Stomach (tissue), 9 donors: ENCODE results near the gene RPN1. TPM values are rescaled to one million over a fixed set of nuclear protein-coding genes. Genes with fewer than 3 reads are reported as not detected.

Experiments
- DNase-seq, 2 donors: peaks; one replicate each; pipeline versions ENCODE4 v3.0.0 to v3.0.0-alpha.2; 2013 to 2019
- H3K27ac ChIP-seq, 5 donors: fragments of 200-600 bp in 4 of 5; sonication (generic) in 4 of 5; one replicate each; pipeline ENCODE4 v1.5.1; 2013 to 2019; ENCODE audit warnings: mild to moderate bottlenecking in 1 of 5, moderate library complexity in 1 of 5
- H3K27me3 ChIP-seq, 3 donors: fragments of 200-600 bp; sonication (generic); one replicate each; pipeline ENCODE4 v1.5.1; 2017 to 2019; ENCODE audit warnings: mixed run types in 1 of 3
- H3K36me3 ChIP-seq, 4 donors: fragments of 200-600 bp; sonication (generic); 1 replicate in 3 of 4; 2 replicates in 1 of 4; pipeline ENCODE4 v1.5.1; 2016 to 2019
- H3K4me1 ChIP-seq, 4 donors: fragments of 200-600 bp; sonication (generic); one replicate each; pipeline ENCODE4 v1.5.1; 2016 to 2019
- H3K4me3 ChIP-seq, 4 donors: fragments of 200-600 bp; sonication (generic) in 3 of 4; one replicate each; pipeline ENCODE4 v1.5.1; 2016 to 2019; ENCODE audit warnings: mild to moderate bottlenecking in 1 of 4
- H3K9me3 ChIP-seq, 4 donors: fragments of 200-600 bp; sonication (generic); one replicate each; pipeline ENCODE4 v1.5.1; 2016 to 2019
- CTCF ChIP-seq, 7 experiments: fragments of 450-650 bp in 4 of 7; fragments of 200-600 bp in 3 of 7; sonication (generic) in 3 of 7; IDR thresholded peaks; one replicate each; pipeline ENCODE4 v1.5.1; 2016 to 2019; ENCODE audit warnings: antibody characterized with exemption in 7 of 7, control low read depth in 2 of 7, mild to moderate bottlenecking in 1 of 7
- EP300 ChIP-seq: sonication (generic); formaldehyde crosslinking; IDR thresholded peaks from one replicate; pipeline ENCODE4 v1.6.1; 2017; ENCODE audit warnings: antibody characterized with exemption
- POLR2A ChIP-seq, 4 donors: fragments of 450-650 bp; IDR thresholded peaks; one replicate each; pipeline ENCODE4 v1.6.1; 2016; ENCODE audit warnings: antibody characterized with exemption in 4 of 4, control low read depth in 2 of 4, mild to moderate bottlenecking in 1 of 4, moderate library complexity in 1 of 4
- POLR2AphosphoS5 ChIP-seq, 3 donors: sonication (generic); formaldehyde crosslinking; IDR thresholded peaks; one replicate each; pipeline ENCODE4 v1.6.1; 2016; ENCODE audit warnings: antibody characterized with exemption in 3 of 3
- WGBS, 5 donors: extraction: QIAGEN DNeasy Blood & Tissue Kit in 3 of 5; methylation state at CpG; one replicate each; pipeline versions ENCODE4 v1.1.5 to v1.1.7; 2013 to 2018; 5-methylcytosine and 5-hydroxymethylcytosine counted together
- intact Hi-C: fragments of 100-400 bp; cut with DNase I; formaldehyde crosslinking; loops from one replicate; pipeline ENCODE4 v1.15.1; 2023; ENCODE audit warnings: low total_unique reads
- polyA plus RNA-seq, 3 donors: library from polyadenylated mRNA; stranded (reverse); fragments of 200-250 nt; gene quantifications; one replicate each; pipeline ENCODE4 v1.2.3, GENCODE V29; 2013
- total RNA-seq, 5 donors: library from RNA; depleted of rRNA; stranded (reverse); fragments of >200 nt; gene quantifications; one replicate each; pipeline versions ENCODE4 v1.1.0 to v1.2.3, GENCODE V29; 2014 to 2016
- donor health status: healthy with polysubstance abuse.
- donor health status: Bipolar disorder and iron deficiency.
- donor health status: healthy.

Gene RPN1
- total and polyA plus RNA-seq, 8 donors: 39.9 to 328 (median 107) TPM

GRCh38 chr3:128585974-128586373 lies 64.6 kb downstream of the RPN1 start:
- WGBS, 5 donors: 43 to 71% (median 50%) methylated on average over 10 to 11 of the region's 11 CpGs
- no peaks in the 10 kb centered on the region for H3K36me3 ChIP-seq
- H3K4me3 ChIP-seq: no peak overlapping the region
- intact Hi-C loops: loop anchor here (10.0 kb wide), 1 partner anchor 151 kb away; no protein-coding TSS in a partner anchor
- no peak overlapping the region for H3K27ac ChIP-seq
- peaks cover 0 to 32% (median 8%) of the 10 kb centered on the region in 3 donors for H3K27me3 ChIP-seq
- no peaks in the 10 kb centered on the region for H3K9me3 ChIP-seq
- DNase-seq: peak in 1 of 2 donors; percentile 40
- TF ChIP-seq EP300 (no peak), POLR2A (IDR thresholded peaks at IDR 0.05) (no peak), CTCF (IDR thresholded peaks at IDR 0.05) (no peak), POLR2AphosphoS5 (IDR thresholded peaks at IDR 0.05) (no peak)
- H3K4me1 ChIP-seq: peaks cover 0 to 8% (median 0%) of the 10 kb centered on the region in 4 donors

GRCh38 chr3:128585189-128585588 lies 65.4 kb downstream of the RPN1 start:
- Histone ChIP-seq H3K9me3 (peaks cover 0 to under 1% (median 0%) of the 10 kb centered on the region in 4 donors), H3K36me3 (no peaks in the 10 kb centered on the region), H3K27me3 (peaks cover 0 to 27% (median 8%) of the 10 kb centered on the region in 3 donors), H3K27ac (no peak overlapping the region), H3K4me3 (no peak overlapping the region), H3K4me1 (peaks cover 0 to 6% (median 0%) of the 10 kb centered on the region in 4 donors)
- intact Hi-C loops: loop anchor here (10.0 kb wide), 1 partner anchor 150 kb away; no protein-coding TSS in a partner anchor
- DNase-seq: no peak
- TF ChIP-seq POLR2AphosphoS5 (IDR thresholded peaks at IDR 0.05): no peak
- no peak for TF ChIP-seq EP300
- no peak for TF ChIP-seq POLR2A (IDR thresholded peaks at IDR 0.05)
- TF ChIP-seq CTCF (IDR thresholded peaks at IDR 0.05): no peak
- WGBS, 5 donors: 61 to 68% (median 67%) methylated on average over 7 of the region's 7 CpGs

- 14 to 22% (median 18%) methylated on average over 9 to 13 of the region's 13 CpGs for WGBS, 5 donors
- intact Hi-C loops: loop anchor here (10.0 kb wide), 1 partner anchor 150 kb away; no protein-coding TSS in a partner anchor
Observed at GRCh38 chr3:128584412-128585020, 66.1 kb downstream of the RPN1 start.

GRCh38 chr3:128581566-128581965 lies 69.1 kb downstream of the RPN1 start:
- Histone ChIP-seq H3K9me3 (peaks cover 0 to 5% (median 5%) of the 10 kb centered on the region in 4 donors), H3K4me1 (peaks cover 0 to 6% (median 0%) of the 10 kb centered on the region in 4 donors), H3K27ac (no peak overlapping the region), H3K36me3 (no peaks in the 10 kb centered on the region), H3K4me3 (no peak overlapping the region), H3K27me3 (peaks cover 0 to 48% (median 8%) of the 10 kb centered on the region in 3 donors)
- TF ChIP-seq POLR2AphosphoS5 (IDR thresholded peaks at IDR 0.05) (no peak), POLR2A (IDR thresholded peaks at IDR 0.05) (no peak), EP300 (no peak), CTCF (IDR thresholded peaks at IDR 0.05) (no peak)
- intact Hi-C loops: loop anchor here (10.0 kb wide), 1 partner anchor 147 kb away; no protein-coding TSS in a partner anchor
- DNase-seq: no peak

More at GRCh38 chr3:128584412-128585020, 66.1 kb downstream of the RPN1 start:
- H3K27ac ChIP-seq: no peak overlapping the region
- TF ChIP-seq EP300 (no peak), POLR2AphosphoS5 (IDR thresholded peaks at IDR 0.05) (peak in 1 of 3 donors; percentile 30), POLR2A (IDR thresholded peaks at IDR 0.05) (no peak), CTCF (IDR thresholded peaks at IDR 0.05) (peak in 5 of 7 experiments; percentile 29 to 72 (median 50))
- peaks cover 0 to 5% (median 5%) of the 10 kb centered on the region in 4 donors for H3K9me3 ChIP-seq
- H3K4me3 ChIP-seq: no peak overlapping the region
- peaks cover 0 to 27% (median 8%) of the 10 kb centered on the region in 3 donors for H3K27me3 ChIP-seq
- peak; percentile 71 to 87 for DNase-seq
- H3K36me3 ChIP-seq: no peaks in the 10 kb centered on the region
- peaks cover 0 to 6% (median 0%) of the 10 kb centered on the region in 4 donors for H3K4me1 ChIP-seq
